OCI-LY1 (cell line): ENCODE data around the gene ARHGEF37.

Experiments
- CTCF ChIP-seq: fragments of 200-600 bp; sonication (generic), shearing (Covaris generic); IDR thresholded peaks from 2 replicates; pipeline ENCODE4 v1.5.1; 2017; ENCODE audit warnings: mild to moderate bottlenecking, antibody characterized with exemption, low read length, moderate library complexity, mixed read lengths
- EZH2 ChIP-seq: fragments of 200-600 bp; sonication (generic), shearing (Covaris generic); IDR thresholded peaks from 2 replicates; pipeline ENCODE4 v1.8.0; 2017; ENCODE audit warnings: borderline replicate concordance, mixed run types, mild to moderate bottlenecking, antibody characterized with exemption, low read length, moderate library complexity, mixed read lengths

DNA sequence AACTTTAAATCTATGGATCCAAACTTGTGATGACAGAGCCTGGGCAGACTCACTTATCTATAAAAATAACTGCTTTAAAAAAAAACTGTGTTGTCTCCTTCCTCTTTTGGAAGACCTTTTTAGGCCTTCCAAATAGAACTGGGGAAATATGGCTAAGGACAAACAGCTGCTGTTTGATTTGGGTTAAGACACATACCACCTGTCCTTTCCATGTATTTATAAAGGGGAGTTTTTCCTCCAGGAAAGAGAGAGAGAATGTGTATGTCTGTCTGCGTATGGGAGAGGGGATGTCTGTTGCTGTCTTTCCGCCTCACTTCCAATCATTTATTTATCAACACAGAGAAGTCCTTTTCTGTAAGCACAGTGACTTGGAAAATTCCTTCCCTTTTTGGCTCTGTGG lies 2.8 kb downstream of the ARHGEF37 start:
- TF ChIP-seq CTCF (no peak), EZH2 (no peak)
